H1 (cell line): ENCODE results near the gene WWC2.
A peak's percentile ranks its signal among the peaks of the same experiment; 100 is the strongest.

ENCODE experiments used
- ATF3 ChIP-seq: IDR thresholded peaks from 2 replicates; pipeline ENCODE4 v1.6.1; 2011; ENCODE audit warnings: low read depth, mild to moderate bottlenecking, low read length; ENCODE audit not compliant: insufficient read depth
- BACH1 ChIP-seq: IDR thresholded peaks from 2 replicates; pipeline ENCODE4 v1.6.1; 2012; ENCODE audit warnings: low read length, improper control_type of control experiment
- CEBPB ChIP-seq: IDR thresholded peaks from 2 replicates; pipeline ENCODE4 v1.6.1; 2012; ENCODE audit warnings: low read depth, low read length
- CTCF ChIP-seq, 3 experiments: IDR thresholded peaks; 1 replicate in 2 of 3; 2 replicates in 1 of 3; pipeline versions ENCODE4 v1.5.1 to v1.6.1; 2011; ENCODE audit warnings: low read length in 3 of 3, mild to moderate bottlenecking in 3 of 3, inconsistent platforms in 2 of 3, low read depth in 1 of 3, moderate library complexity in 1 of 3; ENCODE audit not compliant: insufficient read depth in 1 of 3; ENCODE audit errors: control extremely low read depth in 1 of 3
- EZH2 ChIP-seq: fragments of 200-600 bp; sonication (generic); IDR thresholded peaks from 2 replicates; pipeline ENCODE4 v1.7.1; 2012; ENCODE audit warnings: low read depth, mild to moderate bottlenecking, moderate library complexity, low read length, inconsistent platforms; ENCODE audit not compliant: severe bottlenecking
- JUN ChIP-seq: IDR thresholded peaks from 2 replicates; pipeline ENCODE4 v1.6.1; 2011; ENCODE audit warnings: low read depth, mild to moderate bottlenecking, improper control_type of control experiment, low read length
- JUND ChIP-seq: IDR thresholded peaks from 2 replicates; pipeline ENCODE4 v1.6.1; 2011; ENCODE audit warnings: mild to moderate bottlenecking, improper control_type of control experiment, low read length
- KDM4A ChIP-seq: IDR thresholded peaks from one replicate; pipeline ENCODE4 v1.7.1; 2012; ENCODE audit warnings: low read depth, mild to moderate bottlenecking, moderate library complexity, low read length, inconsistent platforms; ENCODE audit not compliant: severe bottlenecking
- POLR2A ChIP-seq, 2 experiments: IDR thresholded peaks; 1 replicate in 1 of 2; 2 replicates in 1 of 2; pipeline ENCODE4 v1.6.1; 2011; ENCODE audit warnings: low read depth in 2 of 2, low read length in 2 of 2, mild to moderate bottlenecking in 2 of 2; ENCODE audit errors: control extremely low read depth in 1 of 2
- RBBP5 ChIP-seq: IDR thresholded peaks from 2 replicates; pipeline ENCODE4 v1.7.1; 2012; ENCODE audit warnings: low read depth, mild to moderate bottlenecking, inconsistent platforms, low read length, moderate library complexity, borderline replicate concordance
- SUZ12 ChIP-seq: fragments of 200-600 bp; sonication (generic); IDR thresholded peaks from 2 replicates; pipeline ENCODE4 v1.6.1; 2012; ENCODE audit warnings: mild to moderate bottlenecking, inconsistent platforms, low read length, moderate library complexity, mixed read lengths
- TEAD4 ChIP-seq: IDR thresholded peaks from 2 replicates; pipeline ENCODE4 v1.6.1; 2012; ENCODE audit warnings: low read depth, low read length, inconsistent platforms, mixed read lengths

GRCh38 chr4:183264614-183265013 is 165.6 kb downstream of the WWC2 start:
- no peak for TF ChIP-seq RBBP5
- TF ChIP-seq SUZ12: no peak
- no peak for TF ChIP-seq EZH2
- TF ChIP-seq CTCF (IDR thresholded peaks at IDR 0.05; ENCODE audit: control extremely low read depth in 1 of 3, insufficient read depth in 1 of 3, low read depth in 1 of 3, low read length in 3 of 3): no peak
- TF ChIP-seq ATF3: no peak
- TF ChIP-seq JUND: no peak
- TF ChIP-seq CEBPB: no peak
- 0 out of 3 replicates have a peak, but pooled peaks of 1 of the 2 experiments have one; percentile 3 for TF ChIP-seq POLR2A (IDR thresholded peaks at IDR 0.05; ENCODE audit: control extremely low read depth in 1 of 2, low read depth in 2 of 2, low read length in 2 of 2)
- no peak for TF ChIP-seq KDM4A
- no peak for TF ChIP-seq TEAD4
- TF ChIP-seq JUN: no peak
- no peak for TF ChIP-seq BACH1
